ENCODE results near the gene ATG3.

ATG3 gene

DNA sequence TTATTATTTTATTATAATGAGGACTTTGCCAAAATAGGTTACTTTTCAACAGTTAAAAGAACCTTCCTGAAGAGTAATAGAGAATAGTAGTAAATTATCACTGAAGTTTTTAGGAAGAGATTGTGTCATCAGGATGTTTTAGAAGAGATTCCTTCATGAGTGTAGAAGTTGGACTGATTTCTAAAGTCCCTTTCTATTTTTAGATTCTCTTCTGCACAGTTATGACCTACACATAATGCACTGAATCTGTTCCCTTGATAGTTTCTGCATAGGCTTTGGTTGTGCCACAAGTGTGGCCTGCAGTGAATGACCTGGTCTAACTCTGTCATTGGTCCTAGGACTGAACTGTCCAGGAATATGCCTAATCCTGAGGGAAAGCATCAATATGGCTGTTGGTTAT, 24.0 kb upstream of the ATG3 start:
- in situ Hi-C loops (cut with MboI; ENCODE audit: low sequenced_read_pairs, unreplicated experiment) = no loop called here
- DNase-seq (ENCODE audit: low spot score) = no peak
- TF ChIP-seq CTCF (IDR thresholded peaks at IDR 0.05; ENCODE audit: borderline replicate concordance, control extremely low read depth, extremely low read depth, insufficient read depth, missing control alignments) = no peak

GRCh38 chr3:112583105-112583504, 21.3 kb upstream of the ATG3 start:
- in situ Hi-C loops (cut with MboI; ENCODE audit: low sequenced_read_pairs, unreplicated experiment) = no loop called here
- no peak for DNase-seq (ENCODE audit: low spot score)
- TF ChIP-seq CTCF (IDR thresholded peaks at IDR 0.05; ENCODE audit: borderline replicate concordance, control extremely low read depth, extremely low read depth, insufficient read depth, missing control alignments) = no peak

- peak; percentile 53 for TF ChIP-seq CTCF (IDR thresholded peaks at IDR 0.05; ENCODE audit: borderline replicate concordance, control extremely low read depth, extremely low read depth, insufficient read depth, missing control alignments)
- in situ Hi-C loops (cut with MboI; ENCODE audit: low sequenced_read_pairs, unreplicated experiment) = no loop called here
- DNase-seq (ENCODE audit: low spot score) = no peak
These were observed 20.6 kb upstream of the ATG3 start for GRCh38 chr3:112582244-112582874.

GRCh38 chr3:112579697-112580096, 17.9 kb upstream of the ATG3 start:
- in situ Hi-C loops (cut with MboI; ENCODE audit: low sequenced_read_pairs, unreplicated experiment) = no loop called here
- no peak for DNase-seq (ENCODE audit: low spot score)
- no peak for TF ChIP-seq CTCF (IDR thresholded peaks at IDR 0.05; ENCODE audit: borderline replicate concordance, control extremely low read depth, extremely low read depth, insufficient read depth, missing control alignments)

GRCh38 chr3:112579232-112579631, 17.5 kb upstream of the ATG3 start:
- no peak for TF ChIP-seq CTCF (IDR thresholded peaks at IDR 0.05; ENCODE audit: borderline replicate concordance, control extremely low read depth, extremely low read depth, insufficient read depth, missing control alignments)
- DNase-seq (ENCODE audit: low spot score) = no peak
- in situ Hi-C loops (cut with MboI; ENCODE audit: low sequenced_read_pairs, unreplicated experiment) = no loop called here

DNA sequence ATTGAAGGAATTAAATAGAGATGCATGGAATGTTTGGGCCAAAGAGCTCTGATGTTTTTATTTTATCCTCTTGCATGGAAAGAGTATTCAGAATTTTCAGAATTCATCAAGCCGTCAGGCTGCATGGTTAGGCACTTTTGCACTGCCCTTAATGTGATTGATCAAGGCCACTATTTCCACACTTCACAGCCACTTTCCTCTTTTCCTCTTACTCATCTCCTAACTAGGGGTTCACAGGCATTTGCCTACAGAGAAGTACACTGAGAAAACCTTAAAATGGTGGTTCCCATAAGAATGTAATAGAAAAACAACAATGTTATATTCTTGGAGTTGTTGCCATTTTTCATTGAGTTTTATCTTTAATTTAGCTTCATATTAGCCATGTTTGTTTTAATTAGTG, 10.9 kb upstream of the ATG3 start:
- in situ Hi-C loops (cut with MboI; ENCODE audit: low sequenced_read_pairs, unreplicated experiment) = no loop called here
- DNase-seq (ENCODE audit: low spot score) = no peak
- no peak for TF ChIP-seq CTCF (IDR thresholded peaks at IDR 0.05; ENCODE audit: borderline replicate concordance, control extremely low read depth, extremely low read depth, insufficient read depth, missing control alignments)
